Glutamatergic neuron (in vitro differentiated cells): ENCODE data around the gene HMGXB4. TPM values are rescaled to one million over a fixed set of nuclear protein-coding genes. Genes with fewer than 3 reads are reported as not detected.

Source experiments
- DNase-seq: peaks from one replicate; pipeline ENCODE4 v3.0.0; 2022
- H3K27ac Mint-ChIP-seq: one replicate; pipeline ENCODE4 v1.8.0; 2020; ENCODE audit warnings: mild to moderate bottlenecking, mixed read lengths, inconsistent platforms; ENCODE audit not compliant: unreplicated experiment
- H3K27me3 Mint-ChIP-seq: one replicate; pipeline ENCODE4 v1.8.0; 2020; ENCODE audit warnings: mild to moderate bottlenecking, moderate library complexity, mixed read lengths, inconsistent platforms; ENCODE audit not compliant: unreplicated experiment
- H3K36me3 Mint-ChIP-seq: one replicate; pipeline ENCODE4 v1.8.0; 2020; ENCODE audit warnings: mild to moderate bottlenecking, mixed read lengths, inconsistent platforms; ENCODE audit not compliant: unreplicated experiment
- H3K4me1 Mint-ChIP-seq: one replicate; pipeline ENCODE4 v1.8.0; 2020; ENCODE audit warnings: mild to moderate bottlenecking, low read depth, mixed read lengths, inconsistent platforms; ENCODE audit not compliant: unreplicated experiment
- H3K4me3 Mint-ChIP-seq: one replicate; pipeline ENCODE4 v1.8.0; 2020; ENCODE audit warnings: mild to moderate bottlenecking, mixed read lengths, inconsistent platforms; ENCODE audit not compliant: unreplicated experiment
- H3K9me3 Mint-ChIP-seq: one replicate; pipeline ENCODE4 v1.8.0; 2020; ENCODE audit warnings: mild to moderate bottlenecking, moderate library complexity, mixed read lengths, inconsistent platforms; ENCODE audit not compliant: unreplicated experiment
- CTCF ChIP-seq: fragments of 200-600 bp; sonication (generic); IDR thresholded peaks from one replicate; pipeline ENCODE4 v1.5.0; 2021; ENCODE audit not compliant: partially characterized antibody, unreplicated experiment
- total RNA-seq: library from RNA; stranded (reverse); fragmentation: NEBNext Ultra II Directional; extraction: Animal tissue kit (Norgen Biotek cat#: 25700); gene quantifications from one replicate; pipeline ENCODE4 v1.2.1, GENCODE V29; 2021; ENCODE audit not compliant: unreplicated experiment

HMGXB4 gene
- total RNA-seq, 1 donor from 2014 or later, result 14.4 TPM

DNA sequence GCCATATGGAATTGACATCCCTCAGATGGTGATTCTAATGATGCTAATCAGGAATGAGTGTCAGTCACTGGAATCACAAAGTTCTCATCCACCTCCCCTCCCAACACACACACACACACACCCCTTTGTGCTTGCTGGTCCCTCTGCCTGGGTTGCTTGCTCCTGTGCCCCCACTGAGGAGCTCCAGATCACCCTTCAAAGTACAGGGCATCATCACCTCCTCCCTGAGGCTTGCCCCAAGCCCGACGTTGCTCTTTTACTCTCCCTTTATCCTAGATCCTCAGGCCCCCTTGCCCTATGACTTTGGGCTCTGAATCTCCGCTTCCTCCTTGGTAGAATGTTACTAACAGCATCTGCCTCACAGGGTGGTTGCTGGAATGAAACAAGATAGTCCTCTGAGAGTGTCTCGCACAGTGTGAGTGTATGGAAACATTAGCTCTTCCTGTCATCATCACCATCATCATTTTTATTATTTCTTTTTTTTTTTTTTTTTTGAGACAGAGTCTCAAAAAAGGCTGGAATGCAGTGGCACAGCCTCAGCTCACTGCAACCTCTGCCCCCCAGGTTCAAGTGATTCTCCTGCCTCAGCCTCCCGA, 45.8 kb downstream of the HMGXB4 start:
- Mint-ChIP-seq H3K4me3 (no peak overlapping the region), H3K36me3 (no peaks in the 10 kb centered on the region), H3K9me3 (no peaks in the 10 kb centered on the region), H3K27me3 (peaks cover 4% of the 10 kb centered on the region), H3K4me1 (peaks cover 4% of the 10 kb centered on the region), H3K27ac (peak overlapping the region; percentile 10)
- no peak for TF ChIP-seq CTCF
- no peak for DNase-seq

DNA sequence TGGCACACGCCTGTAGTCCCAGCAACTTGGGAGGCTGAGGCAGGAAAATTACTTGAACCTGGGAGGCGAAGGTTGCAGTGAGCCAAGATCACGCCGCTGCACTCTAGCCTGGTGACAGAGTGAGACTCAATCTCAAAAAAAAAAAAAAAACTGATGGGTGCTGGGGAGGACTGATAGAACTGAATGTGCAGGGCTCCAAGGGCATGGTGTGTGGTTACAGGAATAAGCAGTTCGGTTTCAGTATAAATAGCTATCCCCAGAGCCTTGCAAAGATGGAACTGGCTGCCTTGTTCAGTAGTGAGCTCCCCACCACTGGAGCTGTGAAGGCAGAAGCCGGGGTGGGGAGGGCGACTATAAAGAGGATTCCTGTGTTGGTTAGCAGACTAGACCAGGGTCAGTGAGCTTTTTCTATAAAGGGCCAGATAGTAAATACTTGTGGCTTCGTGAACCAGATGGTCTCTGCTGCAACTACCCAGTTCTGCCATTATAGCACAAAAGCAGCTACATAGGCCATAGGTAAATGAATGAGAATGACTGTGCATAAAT, 48.3 kb downstream of the HMGXB4 start:
- TF ChIP-seq CTCF, result no peak
- no peak overlapping the region for H3K4me3 Mint-ChIP-seq
- peak overlapping the region; percentile 33 for H3K27ac Mint-ChIP-seq
- H3K27me3 Mint-ChIP-seq, result peaks cover 4% of the 10 kb centered on the region
- no peaks in the 10 kb centered on the region for H3K36me3 Mint-ChIP-seq
- peaks cover 5% of the 10 kb centered on the region for H3K4me1 Mint-ChIP-seq
- no peak for DNase-seq
- no peaks in the 10 kb centered on the region for H3K9me3 Mint-ChIP-seq

DNA sequence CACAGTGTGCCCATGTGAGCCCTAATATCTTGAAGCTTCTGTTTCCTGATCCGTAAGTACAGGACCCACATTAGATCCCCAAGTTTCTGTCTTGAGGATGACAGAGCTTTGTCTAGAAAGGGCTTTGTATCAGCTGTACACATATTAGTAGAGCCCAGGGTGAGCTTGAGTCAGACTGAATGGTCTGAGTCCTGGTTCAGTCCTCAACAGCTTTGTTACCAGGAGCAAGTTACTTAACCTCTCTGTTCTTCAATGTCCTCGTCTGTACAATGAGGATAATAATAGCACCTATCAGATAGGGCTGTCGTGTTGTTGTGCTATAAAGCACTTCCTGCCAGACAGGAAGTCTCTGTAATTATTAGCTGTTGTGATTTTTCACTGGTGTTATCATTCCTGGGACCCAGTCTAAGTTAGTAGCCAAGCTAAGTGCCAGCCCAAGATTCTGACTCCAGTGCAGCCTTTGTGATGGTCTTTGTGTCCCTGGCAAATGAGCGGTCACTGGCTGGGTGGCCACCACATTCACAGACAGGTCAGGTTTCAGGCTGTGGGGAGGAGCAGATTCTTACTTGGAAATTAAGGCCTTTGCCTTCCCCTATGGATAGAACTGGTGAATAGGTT, 49.2 kb downstream of the HMGXB4 start:
- Mint-ChIP-seq H3K27ac (no peak overlapping the region), H3K4me3 (no peak overlapping the region), H3K36me3 (no peaks in the 10 kb centered on the region), H3K9me3 (no peaks in the 10 kb centered on the region), H3K27me3 (peaks cover 4% of the 10 kb centered on the region), H3K4me1 (peaks cover 12% of the 10 kb centered on the region)
- DNase-seq, result no peak
- no peak for TF ChIP-seq CTCF

DNA sequence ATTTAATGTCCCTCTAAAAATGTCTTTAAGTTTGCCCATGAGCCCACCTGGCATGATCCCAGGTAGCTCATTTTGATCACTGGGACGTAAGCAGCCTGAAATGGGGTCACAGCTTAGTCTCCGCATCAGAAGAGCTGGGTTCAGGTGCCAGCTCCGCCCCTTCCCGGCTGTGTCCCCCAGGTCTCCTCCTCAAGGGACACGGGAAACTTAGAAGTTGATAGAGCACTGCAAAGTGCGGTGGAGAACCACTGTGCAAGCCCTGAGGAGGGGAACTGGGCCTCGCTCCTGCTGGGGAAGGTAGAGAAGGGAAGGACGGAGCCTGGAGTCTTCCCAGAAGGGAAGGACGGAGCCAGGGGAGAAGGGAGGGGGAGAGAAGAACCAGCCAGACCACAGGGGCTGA, 50.1 kb downstream of the HMGXB4 start:
- peaks cover 2% of the 10 kb centered on the region for H3K27me3 Mint-ChIP-seq
- no peak for TF ChIP-seq CTCF
- no peak overlapping the region for H3K4me3 Mint-ChIP-seq
- H3K4me1 Mint-ChIP-seq, result peaks cover 12% of the 10 kb centered on the region
- H3K36me3 Mint-ChIP-seq, result no peaks in the 10 kb centered on the region
- H3K27ac Mint-ChIP-seq, result no peak overlapping the region
- DNase-seq, result no peak
- H3K9me3 Mint-ChIP-seq, result no peaks in the 10 kb centered on the region

- Mint-ChIP-seq H3K27ac (no peak overlapping the region), H3K9me3 (no peaks in the 10 kb centered on the region), H3K27me3 (peaks cover 5% of the 10 kb centered on the region), H3K4me3 (no peak overlapping the region), H3K4me1 (peaks cover 16% of the 10 kb centered on the region), H3K36me3 (no peaks in the 10 kb centered on the region)
- DNase-seq, result no peak
- no peak for TF ChIP-seq CTCF
Measured at GRCh38 chr22:35307892-35308291, 50.6 kb downstream of the HMGXB4 start.
